Measurements from ENCODE around the gene ANXA4. TPM values are rescaled to one million over a fixed set of nuclear protein-coding genes. Genes with fewer than 3 reads are reported as not detected.

Gene ANXA4
- 332 to 386 TPM (median 354 TPM) in 5 replicates for total RNA-seq (2022; extraction: Qiagen RNA extraction; ENCODE audit: low read depth)

GRCh38 chr2:69741575-69742321 lies at the start of gene ANXA4:
Gene ANXA4 (plus strand): TSS chr2:69742134. CDS start chr2:69781566, 39,432 bp downstream.

DNA sequence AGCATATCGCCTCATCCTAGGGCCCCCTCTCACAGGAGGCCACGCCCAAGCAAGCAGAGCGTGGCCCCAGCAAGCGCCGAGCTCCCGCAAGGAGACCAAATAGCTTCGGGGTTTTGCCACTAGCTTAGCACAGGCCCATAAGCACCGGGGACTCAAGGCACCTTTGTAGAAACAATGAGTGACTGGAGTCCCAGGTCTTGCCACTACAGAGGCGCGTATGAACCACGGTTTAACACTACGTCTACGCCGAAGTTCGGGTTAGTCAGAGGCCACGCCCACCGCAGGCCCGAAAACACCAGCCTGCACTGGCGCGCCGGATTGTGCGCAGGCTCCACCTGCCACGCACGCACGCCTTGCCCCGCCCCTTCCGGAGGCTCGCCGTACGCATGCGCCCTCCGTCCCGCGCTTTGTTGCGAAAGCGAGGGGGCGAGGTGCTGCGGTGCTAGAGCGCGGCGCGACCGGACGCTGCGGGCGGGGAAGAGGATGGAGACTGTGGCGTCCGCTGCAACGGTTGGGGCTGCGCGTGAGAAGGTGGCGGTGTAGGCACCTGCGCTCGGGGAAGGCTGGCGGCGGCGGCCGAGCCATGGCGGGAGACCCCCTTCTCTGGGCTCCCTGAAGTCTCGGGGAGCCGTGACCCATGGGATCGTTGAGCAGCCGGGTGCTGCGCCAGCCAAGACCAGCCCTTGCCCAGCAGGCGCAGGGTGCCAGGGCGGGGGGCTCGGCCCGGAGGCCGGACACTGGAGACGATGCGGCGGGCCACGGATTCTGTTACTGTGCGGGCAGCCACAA lies 87.5 kb downstream of the ANXA4 start, which contains the start of gene GMCL1:
Gene GMCL1 (plus strand): TSS at position 405 of the 789 bp plus-strand sequence. CDS start 233 bp downstream, at position 638.

Other genes with a start within 250 kb of the ANXA4 start
- 9.5 to 17.9 TPM (median 14.5 TPM) in 5 replicates for gene AAK1, start 98.4 kb upstream of the ANXA4 start, total RNA-seq (2022; extraction: Qiagen RNA extraction; ENCODE audit: low read depth)
- 6.6 to 12.1 TPM (median 9.9 TPM) in 5 replicates for gene GMCL1, start 87.5 kb downstream of the ANXA4 start, total RNA-seq (2022; extraction: Qiagen RNA extraction; ENCODE audit: low read depth)
- gene SNRNP27, start 151.8 kb downstream of the ANXA4 start, total RNA-seq (2022; extraction: Qiagen RNA extraction; ENCODE audit: low read depth), result 45.9 to 79.0 TPM (median 52.2 TPM) in 5 replicates
- 1.7 to 2.5 TPM (median 2.1 TPM) in 5 replicates for gene MXD1, start 173.0 kb downstream of the ANXA4 start, total RNA-seq (2022; extraction: Qiagen RNA extraction; ENCODE audit: low read depth)
- gene ASPRV1, start 219.5 kb downstream of the ANXA4 start, total RNA-seq (2022; extraction: Qiagen RNA extraction; ENCODE audit: low read depth), result 0.22 to 0.41 TPM (median 0.36 TPM) in 5 replicates

All from A549 treated with GW870086 at 1 μM for 4 hours (cell line).